IPS-20b (cell line): ENCODE measurements around the gene GABBR2.
"Not testable (repeated sequence)": the region's sequence is repeated elsewhere in the genome, so short reads cannot be mapped to it uniquely, and the experiment has no call there.

Source experiments
- H3K27ac ChIP-seq: one replicate; pipeline ENCODE4 v1.5.1; 2013; ENCODE audit warnings: low read length
- H3K27me3 ChIP-seq: 2 replicates; pipeline ENCODE4 v1.6.1; 2013; ENCODE audit warnings: mild to moderate bottlenecking, low read length, inconsistent platforms; ENCODE audit not compliant: insufficient read depth
- H3K36me3 ChIP-seq: 2 replicates; pipeline ENCODE4 v1.6.1; 2013; ENCODE audit warnings: low read depth, mild to moderate bottlenecking, inconsistent platforms, low read length, moderate library complexity; ENCODE audit not compliant: insufficient read depth
- H3K4me1 ChIP-seq: 2 replicates; pipeline ENCODE4 v1.6.1; 2013; ENCODE audit warnings: mild to moderate bottlenecking, control low read depth, inconsistent platforms, low read length, moderate library complexity; ENCODE audit not compliant: insufficient read depth
- H3K4me3 ChIP-seq: 2 replicates; pipeline ENCODE4 v1.5.1; 2013; ENCODE audit warnings: mild to moderate bottlenecking, low read length, inconsistent platforms
- H3K9ac ChIP-seq: 2 replicates; pipeline ENCODE4 v1.6.1; 2013; ENCODE audit warnings: low read depth, mild to moderate bottlenecking, inconsistent platforms, low read length, moderate library complexity
- H3K9me3 ChIP-seq: 2 replicates; pipeline ENCODE4 v1.6.1; 2013; ENCODE audit warnings: mild to moderate bottlenecking, low read depth, low read length, inconsistent platforms; ENCODE audit not compliant: insufficient read depth

GABBR2 gene

DNA sequence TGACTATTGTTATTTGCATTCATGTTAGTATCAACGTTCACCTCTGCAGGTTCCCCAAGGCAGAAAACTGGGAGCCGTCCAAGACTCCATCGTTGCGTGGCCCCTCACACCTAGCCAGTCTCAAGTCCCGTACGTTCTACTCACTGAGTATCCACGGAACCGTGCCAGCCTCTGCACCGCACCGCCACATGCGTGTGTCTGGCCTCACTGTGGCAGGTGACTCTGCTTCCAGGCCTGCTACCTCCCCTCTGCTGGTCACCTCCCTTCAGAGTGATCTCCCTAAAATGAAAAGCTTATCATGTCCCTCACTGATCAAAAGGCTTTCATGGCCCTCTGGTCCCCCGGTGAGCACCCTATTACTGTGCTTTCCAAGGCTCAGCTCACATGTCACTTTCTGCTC lies 108.1 kb downstream of the GABBR2 start:
- H3K27ac ChIP-seq = no peak overlapping the region
- no peaks in the 10 kb centered on the region for H3K27me3 ChIP-seq
- H3K9me3 ChIP-seq = no peaks in the 10 kb centered on the region

DNA sequence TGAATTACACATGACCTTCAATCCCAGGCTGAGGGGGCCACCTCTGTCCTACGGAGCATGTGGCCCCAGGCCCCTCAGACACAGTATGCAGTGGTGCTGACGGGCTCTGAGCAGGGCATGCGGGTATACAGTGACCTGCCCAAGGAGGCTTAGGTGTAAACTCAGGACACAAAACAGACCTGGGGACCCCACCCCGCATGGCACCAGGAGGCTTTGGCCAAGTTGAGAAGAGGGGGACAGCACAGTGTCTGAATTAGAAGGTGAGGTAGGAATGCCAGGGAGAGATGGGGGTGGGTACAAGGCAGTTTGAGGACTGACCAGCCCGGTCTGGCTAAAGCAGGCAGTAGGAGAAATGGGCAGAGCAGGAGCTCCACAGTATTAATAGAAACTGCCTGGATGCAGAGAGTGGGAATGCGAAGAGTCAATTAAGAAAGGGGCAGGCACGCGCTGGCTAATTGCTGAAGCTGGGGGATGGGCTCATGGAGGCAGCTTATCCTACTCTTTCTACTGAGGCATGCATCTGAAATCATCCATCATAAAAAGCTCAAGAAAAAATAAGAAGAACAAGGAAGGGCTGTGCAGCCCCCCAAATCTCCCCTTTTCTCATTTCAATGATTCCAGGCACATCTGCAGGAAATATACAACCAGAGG lies 109.0 kb downstream of the GABBR2 start:
- Histone ChIP-seq H3K9ac (no peak overlapping the region; the same call in 1 of the 2 replicates), H3K36me3 (no peaks in the 10 kb centered on the region), H3K4me1 (no peaks in the 10 kb centered on the region)

More for the DNA sequence above, 108.1 kb downstream of the GABBR2 start:
- Histone ChIP-seq H3K4me1 (no peaks in the 10 kb centered on the region), H3K9ac (no peak overlapping the region), H3K36me3 (no peaks in the 10 kb centered on the region), H3K4me3 (no peak overlapping the region)

DNA sequence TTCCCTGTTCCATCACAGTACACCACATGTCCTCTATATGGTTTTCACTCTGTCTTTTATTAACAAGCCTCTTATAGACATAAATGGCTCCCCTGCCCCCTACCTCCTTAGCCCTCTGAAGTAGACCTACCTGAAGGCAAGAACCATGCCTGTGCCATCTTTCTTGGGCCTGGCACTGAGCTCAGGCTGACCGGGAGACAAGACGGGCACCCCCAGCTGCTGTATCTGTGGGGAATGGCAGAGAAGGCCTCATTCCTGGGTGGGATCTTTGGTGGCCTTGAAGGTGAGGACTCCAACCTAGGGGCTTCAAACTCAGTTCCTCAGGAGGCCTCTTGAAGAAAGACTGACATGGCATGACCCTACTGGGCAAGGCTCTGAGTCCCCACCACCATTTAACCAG lies 109.9 kb downstream of the GABBR2 start:
- no peaks in the 10 kb centered on the region for H3K4me1 ChIP-seq
- no peaks in the 10 kb centered on the region for H3K9me3 ChIP-seq
- no peak overlapping the region for H3K27ac ChIP-seq

More for the DNA sequence above, 109.0 kb downstream of the GABBR2 start:
- Histone ChIP-seq H3K4me3 (no peak overlapping the region), H3K27me3 (no peaks in the 10 kb centered on the region), H3K27ac (no peak overlapping the region), H3K9me3 (no peaks in the 10 kb centered on the region)

DNA sequence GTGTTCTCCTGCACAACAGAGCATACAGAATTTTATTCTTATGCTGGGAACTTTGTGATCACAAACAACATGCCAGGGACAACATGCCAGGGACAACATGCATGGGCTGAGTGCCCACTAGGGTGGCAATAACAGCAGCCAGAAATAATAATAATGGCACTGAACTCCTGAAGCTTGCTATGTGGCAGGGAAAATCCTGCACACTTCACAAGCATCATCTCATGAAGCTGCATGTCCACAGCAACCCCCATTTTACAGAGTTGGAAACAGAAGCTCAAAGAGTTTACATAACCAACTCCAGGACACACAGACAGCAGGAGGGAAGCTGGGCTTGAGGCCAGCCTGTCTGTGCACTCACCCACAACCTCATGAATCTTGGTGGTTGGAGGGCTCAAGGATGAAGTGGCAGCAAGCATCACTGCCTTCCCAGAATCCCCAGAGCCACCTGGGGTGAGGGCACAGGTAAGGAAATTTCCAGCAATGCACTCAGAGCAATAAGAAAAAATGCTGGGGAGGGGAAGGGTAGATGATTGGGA lies 111.4 kb downstream of the GABBR2 start:
- no peak overlapping the region for H3K4me3 ChIP-seq
- no peaks in the 10 kb centered on the region for H3K36me3 ChIP-seq
- H3K4me1 ChIP-seq = no peaks in the 10 kb centered on the region
- H3K9ac ChIP-seq = no peak overlapping the region
- H3K9me3 ChIP-seq = no peaks in the 10 kb centered on the region
- H3K27me3 ChIP-seq = no peaks in the 10 kb centered on the region
- H3K27ac ChIP-seq = no peak overlapping the region

More for the DNA sequence above, 109.9 kb downstream of the GABBR2 start:
- Histone ChIP-seq H3K9ac (no peak overlapping the region), H3K36me3 (no peaks in the 10 kb centered on the region), H3K27me3 (no peaks in the 10 kb centered on the region), H3K4me3 (no peak overlapping the region)

DNA sequence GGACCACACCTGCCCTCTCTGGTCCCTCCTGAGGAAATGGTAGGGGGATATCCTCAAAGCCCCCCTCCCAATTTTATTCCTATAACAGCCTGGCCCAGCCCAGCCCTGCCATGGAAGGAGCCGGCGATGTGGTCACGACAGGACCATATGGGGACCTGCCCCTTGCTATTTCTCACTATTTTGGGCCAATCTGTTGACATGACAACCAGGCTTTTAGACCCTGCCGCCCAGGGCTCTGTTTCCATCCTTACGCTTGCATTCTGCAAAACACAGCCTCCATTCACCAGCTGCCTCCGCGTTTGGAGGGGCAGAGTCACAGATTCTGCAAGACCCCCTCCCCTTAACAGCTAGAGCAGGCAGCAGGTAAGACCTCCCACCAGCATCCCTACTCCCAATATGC lies 112.2 kb downstream of the GABBR2 start:
- Histone ChIP-seq H3K4me1 (no peaks in the 10 kb centered on the region), H3K4me3 (no peak overlapping the region), H3K9ac (no peak overlapping the region), H3K9me3 (no peaks in the 10 kb centered on the region), H3K27me3 (no peaks in the 10 kb centered on the region), H3K36me3 (no peaks in the 10 kb centered on the region), H3K27ac (no peak overlapping the region)

DNA sequence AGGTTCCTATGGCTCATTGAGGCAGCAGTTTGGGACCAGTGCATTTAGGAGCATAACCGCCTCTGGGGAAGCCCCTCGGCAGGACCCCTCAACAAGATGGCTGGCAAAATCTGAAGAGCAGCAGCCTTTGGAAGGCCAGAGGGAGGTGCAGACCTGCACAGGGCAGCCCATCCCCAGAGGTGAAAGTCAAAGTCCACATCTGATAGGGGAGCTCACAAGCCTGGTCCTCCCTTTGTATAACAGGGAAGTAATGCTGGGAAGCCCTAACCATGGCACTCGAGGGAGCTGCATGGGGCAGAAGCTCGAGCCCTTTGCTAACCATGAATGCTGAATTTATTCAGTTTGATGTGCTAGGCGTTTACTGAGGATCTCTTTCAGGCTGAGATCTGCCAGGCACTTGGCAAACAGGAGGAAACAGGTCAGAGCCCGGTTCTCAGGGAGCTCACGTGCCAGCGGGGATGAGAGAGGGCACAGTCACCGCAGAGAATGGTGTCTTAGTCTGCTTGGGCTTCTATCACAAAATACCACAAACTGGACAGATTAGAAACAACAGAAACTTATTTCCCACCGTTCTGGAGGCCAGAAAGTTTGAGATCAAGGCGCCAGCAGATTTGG lies 114.1 kb downstream of the GABBR2 start:
- H3K4me1 ChIP-seq = no peaks in the 10 kb centered on the region
- H3K27me3 ChIP-seq = no peaks in the 10 kb centered on the region
- H3K9ac ChIP-seq = no peak overlapping the region

DNA sequence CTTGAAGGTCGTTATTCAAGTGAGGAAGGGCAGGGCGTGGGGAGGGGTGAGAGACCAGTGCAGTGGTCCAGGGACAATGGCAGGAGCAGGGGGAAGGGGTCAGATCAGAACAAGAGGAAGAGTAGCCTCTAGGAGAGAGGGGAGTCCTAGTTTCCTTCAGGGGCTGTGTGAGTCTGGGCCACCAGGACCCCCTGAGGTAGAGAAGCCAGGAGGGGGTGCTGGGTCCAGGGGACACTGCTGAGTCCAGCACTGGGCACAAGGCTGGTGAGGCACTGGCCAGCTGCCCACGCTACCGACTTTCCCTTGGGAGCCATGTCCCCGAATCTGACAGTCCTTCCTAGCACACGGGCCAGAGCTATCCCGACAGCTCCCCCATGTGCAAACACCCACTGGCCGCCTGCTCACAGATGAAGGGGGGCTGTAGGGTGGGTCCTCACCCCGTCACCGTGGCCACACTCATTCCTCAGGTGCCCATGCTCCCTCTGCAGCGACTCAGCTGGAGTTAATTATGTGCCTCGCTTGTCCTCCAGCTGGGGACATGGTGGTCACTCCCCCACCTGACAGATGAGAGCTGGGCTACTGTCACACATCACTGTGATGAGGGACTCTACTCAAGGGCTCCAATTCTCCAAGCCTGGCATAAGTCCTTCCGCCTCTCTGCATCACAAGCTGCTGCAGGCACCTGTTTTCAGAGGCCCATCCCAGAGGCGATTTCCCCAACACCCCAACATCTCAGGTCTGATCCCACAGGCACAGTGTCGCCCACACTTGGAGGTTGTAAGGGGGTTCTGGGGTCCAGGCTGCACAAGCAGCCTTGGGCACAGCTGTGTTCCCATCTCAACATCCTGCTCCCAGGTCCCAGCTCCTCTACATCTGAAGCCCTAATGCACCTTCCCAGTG lies 115.1 kb downstream of the GABBR2 start:
- no peaks in the 10 kb centered on the region for H3K9me3 ChIP-seq
- no peak overlapping the region for H3K9ac ChIP-seq
- H3K4me1 ChIP-seq = no peaks in the 10 kb centered on the region
- H3K36me3 ChIP-seq = no peaks in the 10 kb centered on the region
- no peak overlapping the region for H3K27ac ChIP-seq
- H3K4me3 ChIP-seq = no peak overlapping the region
- H3K27me3 ChIP-seq = no peaks in the 10 kb centered on the region

More for the DNA sequence above, 114.1 kb downstream of the GABBR2 start:
- no peak overlapping the region for H3K4me3 ChIP-seq
- H3K36me3 ChIP-seq = no peaks in the 10 kb centered on the region
- H3K27ac ChIP-seq = no peak overlapping the region
- no peaks in the 10 kb centered on the region for H3K9me3 ChIP-seq

DNA sequence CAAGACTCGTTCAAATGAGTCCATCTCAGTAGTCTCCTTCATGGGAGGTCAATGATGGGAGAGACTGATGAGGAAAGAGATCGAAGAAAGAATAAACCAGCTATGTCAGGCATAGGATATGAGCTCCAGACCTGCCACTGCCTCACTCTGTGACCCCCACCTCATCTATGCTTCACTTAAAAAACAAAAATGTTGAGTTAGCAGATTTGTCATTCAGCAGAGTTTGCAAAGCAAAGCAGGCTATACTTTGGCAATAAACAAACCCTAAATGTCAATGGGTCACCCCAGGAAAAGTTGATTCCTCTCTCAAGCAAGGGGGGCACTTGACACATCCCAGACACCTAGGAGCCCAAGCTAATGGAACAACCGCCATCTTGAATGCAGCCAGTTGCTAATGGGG lies 117.0 kb downstream of the GABBR2 start:
- Histone ChIP-seq H3K9ac (no peak overlapping the region), H3K4me3 (no peak overlapping the region), H3K27me3 (no peaks in the 10 kb centered on the region), H3K36me3 (no peaks in the 10 kb centered on the region), H3K27ac (no peak overlapping the region), H3K4me1 (no peaks in the 10 kb centered on the region), H3K9me3 (no peaks in the 10 kb centered on the region)

DNA sequence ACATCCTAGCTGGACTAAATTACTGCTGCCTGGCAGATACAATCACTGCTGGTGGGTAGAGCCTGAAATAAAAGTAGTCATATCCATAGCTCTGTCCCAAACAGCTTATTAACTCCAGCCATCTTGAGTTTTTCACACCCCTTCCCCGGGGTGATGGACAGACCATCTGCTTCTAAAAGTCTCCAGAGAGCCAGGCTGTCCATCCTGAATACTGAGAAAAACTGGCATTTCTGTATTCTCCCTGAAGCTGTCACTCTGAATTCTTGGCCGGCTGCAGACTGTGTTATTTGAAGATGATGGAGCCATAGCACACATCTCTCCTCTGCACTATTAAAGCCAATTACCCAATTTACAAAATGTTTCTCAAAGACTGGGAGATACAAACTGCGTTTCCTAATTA lies 118.6 kb downstream of the GABBR2 start:
- H3K27ac ChIP-seq = no peak overlapping the region

DNA sequence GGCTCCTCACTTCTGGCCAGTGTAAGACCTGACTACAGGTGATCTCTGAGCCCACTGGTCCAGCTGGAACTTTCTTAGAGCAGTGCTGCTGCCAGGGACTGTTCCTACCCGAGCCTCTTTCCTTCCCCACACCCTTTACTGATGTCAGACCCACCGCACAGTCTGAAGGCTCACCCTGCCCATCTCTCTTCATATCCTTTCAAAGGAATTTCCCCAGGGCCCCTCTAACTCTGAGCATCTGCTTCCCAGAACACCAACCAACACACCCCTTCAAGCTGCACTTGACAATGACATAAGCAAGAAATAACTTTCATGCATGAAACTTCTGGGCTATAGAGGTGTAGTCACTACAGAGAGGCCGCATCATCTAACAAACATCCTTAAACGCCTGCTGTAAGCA lies 119.6 kb downstream of the GABBR2 start:
- H3K4me3 ChIP-seq = no peak overlapping the region
- H3K27me3 ChIP-seq = no peaks in the 10 kb centered on the region
- no peaks in the 10 kb centered on the region for H3K9me3 ChIP-seq
- H3K4me1 ChIP-seq = no peaks in the 10 kb centered on the region
- no peak overlapping the region for H3K9ac ChIP-seq
- no peaks in the 10 kb centered on the region for H3K36me3 ChIP-seq
- H3K27ac ChIP-seq = no peak overlapping the region

More for the DNA sequence above, 118.6 kb downstream of the GABBR2 start:
- no peaks in the 10 kb centered on the region for H3K27me3 ChIP-seq
- H3K9me3 ChIP-seq = no peaks in the 10 kb centered on the region
- H3K4me1 ChIP-seq = no peaks in the 10 kb centered on the region
- H3K36me3 ChIP-seq = no peaks in the 10 kb centered on the region
- no peak overlapping the region for H3K4me3 ChIP-seq
- H3K9ac ChIP-seq = no peak overlapping the region

DNA sequence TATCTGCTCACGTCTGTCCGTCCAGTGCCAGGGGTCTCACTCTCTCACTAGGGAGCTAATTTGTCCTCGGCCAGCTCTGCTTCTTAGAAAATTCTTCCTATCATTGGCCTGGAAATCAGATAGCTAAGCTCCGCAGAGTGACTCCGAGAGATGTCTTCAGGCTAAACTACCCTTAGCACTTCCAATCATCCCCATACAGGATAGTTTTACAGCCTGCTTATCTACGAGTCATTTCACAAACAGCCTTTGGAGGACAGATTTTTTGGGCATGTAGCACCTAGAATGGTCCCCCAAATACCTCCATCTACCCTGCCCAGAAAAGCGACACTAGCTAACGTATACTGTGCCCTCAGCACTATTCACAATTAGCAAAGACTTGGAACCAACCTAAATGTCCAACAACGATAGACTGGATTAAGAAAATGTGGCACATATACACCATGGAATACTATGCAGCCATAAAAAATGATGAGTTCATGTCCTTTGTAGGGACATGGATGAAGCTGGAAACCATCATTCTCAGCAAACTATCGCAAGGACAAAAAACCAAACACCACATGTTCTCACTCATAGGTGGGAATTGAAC lies 123.8 kb downstream of the GABBR2 start:
- H3K27me3 ChIP-seq, H3K27ac ChIP-seq, H3K4me1 ChIP-seq, H3K36me3 ChIP-seq, H3K9ac ChIP-seq, H3K4me3 ChIP-seq, H3K9me3 ChIP-seq: not testable (repeated sequence)
